ENCODE data around the gene FCN2.

The FCN2 gene

DNA sequence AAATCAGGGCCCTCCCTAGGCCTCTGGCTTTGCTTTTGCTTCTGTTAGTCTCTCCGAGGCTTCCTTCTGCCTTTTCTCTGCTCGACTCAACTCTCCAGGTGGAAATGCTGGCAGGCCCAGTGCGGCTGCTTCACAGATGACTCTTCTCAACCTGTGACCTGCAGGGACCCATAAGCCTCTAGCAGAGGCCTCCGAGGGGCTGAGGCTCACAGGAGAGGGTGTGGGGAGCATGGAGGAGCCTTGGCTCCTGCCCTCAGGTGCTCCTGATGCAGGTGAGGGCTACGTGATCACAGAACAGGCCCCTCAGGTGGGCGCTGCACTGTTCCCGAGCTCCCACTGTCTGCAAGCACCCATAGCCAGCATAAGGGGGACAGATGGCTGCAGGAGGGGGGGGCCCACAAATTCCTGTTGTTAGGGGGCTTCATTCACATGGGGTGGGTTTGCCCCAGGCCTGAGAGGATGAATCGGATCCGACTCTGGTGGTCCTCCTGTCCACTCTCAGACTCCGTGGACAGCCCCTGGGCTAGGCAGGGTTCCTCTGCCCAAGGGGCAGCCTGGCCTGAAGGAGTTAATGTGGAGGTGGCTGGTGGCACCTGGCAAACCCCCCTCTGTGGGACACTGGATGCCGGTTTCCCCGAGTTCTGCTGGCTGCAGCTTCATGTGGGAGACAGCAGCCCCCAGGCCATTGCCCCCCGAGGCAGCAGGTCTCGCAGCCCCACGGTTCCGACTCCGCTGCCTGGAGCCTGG is 10.9 kb upstream of the FCN2 start:
- DNase-seq (ENCODE audit: low read depth) = no peak

DNA sequence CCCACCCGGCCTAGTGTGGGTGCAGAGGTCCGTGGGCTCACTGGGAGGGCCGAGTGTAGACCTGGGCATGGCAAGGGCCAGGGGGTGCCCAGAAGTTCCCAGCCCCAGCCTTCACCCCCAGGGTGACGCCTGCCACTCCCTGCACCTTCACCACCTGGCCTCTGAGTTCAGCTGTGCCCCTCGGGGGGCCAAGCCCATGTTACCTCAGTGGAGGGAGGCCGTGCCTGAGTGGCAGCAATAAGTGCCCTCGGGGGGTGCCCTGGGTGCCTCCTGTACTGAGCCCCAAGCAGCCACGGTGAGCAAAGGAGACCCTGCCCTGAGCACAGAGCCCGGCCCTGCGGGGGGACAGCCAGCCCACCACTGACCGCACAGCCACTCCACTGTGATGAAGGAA is 10.3 kb upstream of the FCN2 start:
- DNase-seq (ENCODE audit: low read depth) = no peak

DNA sequence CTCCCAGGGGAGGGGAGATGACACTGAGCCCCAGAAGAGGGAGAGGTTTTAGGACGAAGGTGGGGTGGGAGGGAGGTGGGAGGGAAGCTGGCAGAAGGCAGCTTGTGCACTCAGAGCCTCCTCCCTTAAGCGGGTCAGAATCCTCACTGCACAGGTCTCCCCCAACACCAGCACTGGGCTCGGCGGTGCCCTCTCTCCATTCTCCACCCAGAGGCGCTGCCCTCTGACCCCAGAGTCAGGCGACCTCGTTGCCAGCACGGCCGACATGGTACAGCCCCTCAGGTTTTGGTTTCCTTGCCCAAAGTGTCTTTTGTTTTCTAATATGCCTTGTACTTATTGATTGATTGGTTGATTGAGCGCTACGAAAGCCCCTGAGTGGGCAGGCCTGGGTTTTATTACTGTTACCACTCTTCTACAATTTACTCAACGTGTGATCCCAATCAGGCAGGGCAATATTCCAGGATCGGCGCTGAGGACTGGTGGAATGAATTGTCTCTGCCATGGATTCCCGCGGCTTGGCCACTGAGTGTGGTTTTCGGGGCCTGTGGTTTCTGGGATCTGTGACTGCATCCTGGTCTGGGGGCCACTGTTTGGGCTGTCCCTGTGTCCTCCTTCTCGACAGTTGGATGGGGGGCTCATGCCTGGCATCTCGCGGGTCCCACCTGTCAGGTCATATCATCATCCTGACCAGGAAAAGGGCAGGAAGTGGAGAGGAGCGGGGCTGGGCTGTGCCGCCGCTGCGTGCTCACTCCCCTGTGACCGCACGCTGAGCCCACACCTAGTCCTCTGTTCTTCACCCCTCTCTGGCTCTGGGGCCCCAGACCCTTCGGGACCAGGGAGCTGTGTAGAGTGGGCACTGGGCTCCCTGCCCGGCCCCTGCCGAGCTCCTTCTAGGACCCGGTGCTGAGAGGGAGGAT is 9.6 kb upstream of the FCN2 start:
- no peak for DNase-seq (ENCODE audit: low read depth)

DNA sequence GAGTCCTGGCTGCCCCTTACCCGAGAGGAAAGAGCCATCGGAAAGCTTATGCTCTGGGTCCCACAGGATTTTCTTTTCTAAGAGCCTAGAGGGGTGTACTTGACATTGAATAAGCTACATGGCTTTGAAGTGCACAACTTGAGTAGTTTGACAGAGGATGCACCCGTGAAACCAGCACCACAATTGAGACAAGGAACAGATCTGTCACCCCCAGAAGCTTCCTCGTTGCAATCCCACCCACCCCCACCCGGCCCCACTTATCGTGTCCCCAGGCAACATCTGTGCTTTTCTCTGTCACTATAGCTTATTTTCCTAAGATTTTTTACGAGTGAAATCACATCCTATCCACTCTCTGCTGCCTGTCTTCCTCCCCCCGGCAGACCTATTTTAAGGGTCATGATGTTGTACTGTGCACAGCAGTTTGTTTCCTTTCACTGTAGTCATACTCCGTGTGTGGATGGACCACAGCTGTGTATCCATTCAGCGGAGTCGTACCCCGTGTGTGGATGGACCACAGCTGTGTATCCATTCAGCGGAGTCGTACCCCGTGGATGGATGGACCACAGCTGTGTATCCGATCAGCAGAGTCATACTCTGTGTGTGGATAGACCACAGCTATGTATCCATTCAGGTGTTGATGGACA is 8.8 kb upstream of the FCN2 start:
- no peak for DNase-seq (ENCODE audit: low read depth)

DNA sequence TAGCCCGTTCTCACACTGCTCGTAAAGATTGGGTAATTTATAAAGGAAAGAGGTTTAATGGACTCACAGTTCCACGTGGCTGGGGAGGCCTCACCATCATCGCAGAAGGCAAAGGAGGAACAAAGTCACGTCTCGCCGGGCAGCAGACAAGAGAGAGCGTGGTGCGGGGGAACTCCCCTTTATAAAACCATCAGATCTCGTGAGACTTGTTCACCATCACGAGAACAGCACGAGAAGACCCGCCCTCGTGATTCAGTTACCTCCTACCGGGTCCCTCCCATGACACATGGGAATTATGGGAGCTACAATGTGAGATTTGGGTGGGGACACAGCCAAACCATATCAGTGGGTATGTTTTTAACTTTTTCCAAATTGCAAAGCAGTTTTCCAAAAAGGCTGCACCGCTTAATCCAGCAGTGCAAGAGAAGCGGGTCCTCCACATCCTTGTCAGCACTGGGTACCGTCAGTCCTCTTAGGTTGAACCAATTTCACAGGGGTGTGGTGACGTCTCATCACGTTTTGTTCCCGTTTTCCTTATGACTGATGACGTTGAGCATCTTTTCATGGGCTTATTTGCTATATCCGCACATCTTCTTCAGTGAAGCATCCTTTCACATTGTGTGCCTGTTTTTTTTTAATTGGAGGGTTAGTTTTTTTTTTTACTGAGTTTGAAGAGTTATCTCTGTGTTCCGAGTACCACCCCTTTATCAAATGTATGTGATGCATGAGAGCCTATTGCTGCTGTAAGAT is 8.0 kb upstream of the FCN2 start:
- no peak for DNase-seq (ENCODE audit: low read depth)

DNA sequence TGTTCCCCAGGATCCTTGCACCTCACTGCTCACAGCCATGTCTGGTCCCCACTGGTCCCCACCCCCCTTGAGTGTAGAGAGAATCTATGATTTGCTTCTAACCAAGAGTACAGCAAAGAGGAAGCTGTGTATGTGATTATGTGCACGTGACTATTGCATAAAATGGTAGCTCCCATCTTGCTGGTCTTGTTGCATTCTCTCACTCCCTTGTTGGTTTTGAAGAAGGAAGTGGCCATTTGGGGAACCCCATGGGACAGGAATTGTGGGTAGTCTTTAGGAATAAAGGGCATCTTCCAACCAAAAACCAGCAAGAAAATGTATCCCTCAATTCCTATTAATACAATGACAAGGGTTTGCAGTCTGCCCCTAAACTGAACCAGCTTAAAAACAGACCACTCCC is 5.2 kb upstream of the FCN2 start:
- no peak for DNase-seq (ENCODE audit: low read depth)

DNA sequence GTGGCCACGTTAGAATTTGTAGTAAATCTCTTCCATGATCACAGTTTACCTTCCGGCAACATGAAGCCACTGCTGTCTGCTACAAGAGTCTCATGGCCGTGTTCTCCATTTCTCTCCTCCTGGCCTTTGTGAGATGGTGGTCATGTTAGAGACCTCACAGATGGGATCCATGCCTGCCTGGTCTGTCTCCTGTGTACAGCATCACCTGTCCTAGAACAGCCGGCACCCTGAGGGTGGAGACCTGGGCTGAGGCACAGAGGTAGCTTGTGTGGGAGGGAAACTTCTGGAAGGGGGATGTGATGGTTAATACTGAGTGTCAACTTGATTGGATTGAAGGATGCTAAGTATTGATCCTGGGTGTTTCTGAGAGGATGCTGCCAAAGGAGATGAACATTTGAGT is 3.1 kb upstream of the FCN2 start:
- DNase-seq (ENCODE audit: low read depth) = no peak

DNA sequence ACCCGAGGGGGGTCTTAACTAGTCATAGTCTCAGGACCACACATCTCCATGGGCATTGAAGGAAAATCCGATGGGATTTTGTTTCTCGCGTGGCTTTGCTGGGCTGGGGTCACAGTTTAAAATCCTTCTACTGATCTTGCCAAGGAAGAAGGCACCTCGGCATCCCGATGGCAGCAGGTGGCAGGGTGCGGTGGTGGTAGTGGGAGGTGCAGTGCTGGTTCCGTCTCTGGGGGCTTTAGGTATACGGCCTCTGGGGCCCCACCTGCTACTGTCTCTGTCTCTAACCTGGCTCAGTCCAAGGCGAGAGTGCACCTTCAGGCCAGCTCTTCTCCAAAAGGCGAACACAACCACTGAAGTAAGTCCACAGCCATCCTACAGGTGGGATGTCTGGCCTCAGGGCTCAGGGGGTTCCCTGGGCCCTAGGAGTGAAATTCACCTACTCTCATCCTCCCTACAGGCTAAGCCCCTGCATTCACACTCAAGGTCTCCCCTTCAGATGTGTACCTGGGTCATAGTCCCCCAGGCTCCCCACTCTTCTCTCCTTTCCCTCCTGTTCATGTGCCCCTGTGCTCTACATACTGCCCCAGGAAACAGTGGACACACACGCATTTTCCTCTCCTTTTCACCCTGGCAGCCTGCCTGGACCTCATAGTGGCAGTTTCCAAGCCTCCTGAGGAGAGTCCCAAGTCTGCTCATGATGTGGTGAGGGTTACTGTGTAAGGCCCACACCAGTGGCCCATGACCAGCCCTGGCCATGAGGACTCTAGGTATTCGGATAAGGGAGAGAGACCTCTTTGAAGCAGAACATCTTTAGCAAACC is 736 bp upstream of the FCN2 start:
- no peak for DNase-seq (ENCODE audit: low read depth)

DNA sequence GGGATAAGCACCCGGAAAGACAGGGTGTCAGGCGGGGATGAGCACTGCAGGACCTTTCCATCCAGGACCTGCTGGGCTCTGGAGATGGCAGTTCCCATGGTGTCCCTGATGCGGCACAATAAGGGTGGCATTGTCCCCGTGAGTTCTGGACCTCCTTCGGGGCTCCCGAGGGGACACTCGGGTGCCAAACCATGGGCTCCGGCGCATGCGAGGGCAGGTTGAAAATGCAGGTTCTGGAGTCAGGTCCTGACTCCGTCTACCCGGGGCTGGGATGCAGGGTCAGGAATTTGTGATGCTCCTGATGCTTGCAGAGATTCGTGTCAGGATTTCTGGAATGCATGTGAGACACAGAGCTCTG is 682 bp downstream of the FCN2 start:
- no peak for DNase-seq (ENCODE audit: low read depth)

DNA sequence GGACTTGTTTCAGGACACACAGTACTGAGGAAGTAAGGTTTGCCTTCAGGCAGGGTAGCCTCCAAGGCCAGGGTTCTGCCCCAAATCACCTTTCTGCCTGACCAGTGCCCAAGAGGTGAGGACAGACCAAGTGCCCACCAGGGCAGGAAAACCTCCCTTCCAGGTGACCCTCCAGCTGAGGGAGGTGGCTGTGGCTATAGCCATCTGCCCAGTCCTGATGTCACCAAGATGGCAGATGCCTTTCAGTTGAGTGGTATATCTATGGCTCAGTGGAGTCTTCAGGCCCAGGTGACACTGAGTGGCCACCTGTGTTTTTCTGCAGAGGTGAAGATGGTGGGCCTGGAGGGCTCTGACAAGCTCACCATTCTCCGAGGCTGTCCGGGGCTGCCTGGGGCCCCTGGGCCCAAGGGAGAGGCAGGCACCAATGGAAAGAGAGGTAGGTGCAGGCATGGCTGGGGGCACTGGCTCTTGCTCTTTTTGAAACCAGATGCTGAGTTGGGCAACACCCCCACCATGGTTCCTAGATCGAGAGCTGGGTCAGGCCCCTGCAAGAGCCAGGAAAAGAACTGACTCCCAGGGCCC is 1.7 kb downstream of the FCN2 start:
- no peak for DNase-seq (ENCODE audit: low read depth)

DNA sequence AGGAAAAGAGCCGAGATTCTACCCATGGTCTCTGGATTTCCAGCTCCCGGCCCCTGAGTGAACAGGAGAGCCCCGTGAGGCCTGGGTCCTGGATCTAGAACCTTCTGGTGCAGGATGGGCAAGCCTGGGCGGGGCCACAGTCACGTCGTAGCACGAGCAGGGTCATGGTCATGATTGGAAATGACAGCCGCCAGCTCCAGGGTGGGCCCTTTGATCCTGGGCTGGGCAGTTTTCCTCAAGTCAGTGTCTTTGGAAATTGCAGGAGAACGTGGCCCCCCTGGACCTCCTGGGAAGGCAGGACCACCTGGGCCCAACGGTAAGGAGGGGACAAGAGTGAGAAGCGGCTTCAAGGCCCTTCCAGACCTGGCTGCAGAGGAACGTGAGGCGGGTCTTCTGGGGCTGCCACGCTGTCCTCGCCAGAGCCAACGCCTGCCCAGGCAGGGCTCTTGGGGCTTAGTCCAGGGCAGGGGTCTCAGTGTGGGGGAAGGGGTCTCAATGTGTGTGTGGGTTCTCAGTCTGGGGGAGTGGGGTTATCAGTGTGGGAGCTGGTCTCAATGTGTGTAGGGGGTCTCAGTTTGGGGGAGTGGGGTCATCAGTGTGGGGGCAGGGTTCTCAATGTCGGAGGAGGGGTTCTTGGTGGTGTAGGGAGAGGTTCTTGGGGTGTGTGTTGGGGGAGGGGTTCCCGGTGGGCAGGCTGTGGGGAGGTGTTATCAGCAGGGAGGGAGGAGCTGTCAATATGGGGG is 2.6 kb downstream of the FCN2 start:
- no peak for DNase-seq (ENCODE audit: low read depth)

DNA sequence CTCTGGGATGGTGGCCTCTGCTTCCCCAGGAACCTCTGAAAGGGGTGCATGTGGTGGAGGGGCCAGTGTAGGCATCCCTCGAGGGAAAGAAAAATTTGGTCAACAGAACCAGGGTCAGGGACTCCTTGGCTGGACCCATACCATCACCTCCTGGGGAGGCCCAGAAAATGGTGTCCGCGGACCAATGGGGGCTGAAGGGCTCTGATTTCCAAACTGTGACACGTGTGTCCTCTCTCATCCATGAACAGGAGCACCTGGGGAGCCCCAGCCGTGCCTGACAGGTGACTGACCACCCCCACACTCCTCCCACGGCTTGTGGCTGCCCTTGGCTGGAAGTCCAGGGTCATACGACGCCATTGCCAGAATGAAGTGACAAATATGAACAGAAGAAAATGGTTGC is 3.9 kb downstream of the FCN2 start:
- no peak for DNase-seq (ENCODE audit: low read depth)

DNA sequence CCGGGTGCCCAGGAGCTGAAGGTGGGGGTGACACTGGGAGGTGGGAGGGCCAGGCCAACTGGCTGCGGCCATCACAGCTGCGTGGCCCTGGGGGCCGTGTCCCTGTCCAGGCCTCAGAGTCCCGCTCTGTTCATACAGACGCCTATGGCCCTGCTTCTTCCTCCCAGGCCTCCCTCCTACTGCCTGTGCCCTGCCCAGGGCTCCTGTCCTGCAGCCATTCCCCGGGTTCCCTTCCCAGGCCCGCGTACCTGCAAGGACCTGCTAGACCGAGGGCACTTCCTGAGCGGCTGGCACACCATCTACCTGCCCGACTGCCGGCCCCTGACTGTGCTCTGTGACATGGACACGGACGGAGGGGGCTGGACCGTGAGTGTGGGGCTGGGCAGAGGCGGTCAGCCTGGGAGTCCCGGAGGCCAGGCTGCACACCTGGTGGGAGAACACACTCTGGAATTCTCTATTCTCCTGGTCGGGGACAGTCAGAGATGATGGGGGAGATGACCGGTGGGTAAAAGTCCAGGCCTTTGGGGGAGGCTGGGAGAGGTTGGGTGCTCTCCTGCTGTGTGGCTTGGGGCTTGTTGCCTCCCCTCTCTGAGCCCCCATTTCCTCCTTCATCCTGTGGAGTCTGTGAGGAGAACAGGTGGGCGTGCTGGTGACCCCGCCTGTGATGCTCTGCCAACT is 4.5 kb downstream of the FCN2 start:
- DNase-seq (ENCODE audit: low read depth) = no peak

DNA sequence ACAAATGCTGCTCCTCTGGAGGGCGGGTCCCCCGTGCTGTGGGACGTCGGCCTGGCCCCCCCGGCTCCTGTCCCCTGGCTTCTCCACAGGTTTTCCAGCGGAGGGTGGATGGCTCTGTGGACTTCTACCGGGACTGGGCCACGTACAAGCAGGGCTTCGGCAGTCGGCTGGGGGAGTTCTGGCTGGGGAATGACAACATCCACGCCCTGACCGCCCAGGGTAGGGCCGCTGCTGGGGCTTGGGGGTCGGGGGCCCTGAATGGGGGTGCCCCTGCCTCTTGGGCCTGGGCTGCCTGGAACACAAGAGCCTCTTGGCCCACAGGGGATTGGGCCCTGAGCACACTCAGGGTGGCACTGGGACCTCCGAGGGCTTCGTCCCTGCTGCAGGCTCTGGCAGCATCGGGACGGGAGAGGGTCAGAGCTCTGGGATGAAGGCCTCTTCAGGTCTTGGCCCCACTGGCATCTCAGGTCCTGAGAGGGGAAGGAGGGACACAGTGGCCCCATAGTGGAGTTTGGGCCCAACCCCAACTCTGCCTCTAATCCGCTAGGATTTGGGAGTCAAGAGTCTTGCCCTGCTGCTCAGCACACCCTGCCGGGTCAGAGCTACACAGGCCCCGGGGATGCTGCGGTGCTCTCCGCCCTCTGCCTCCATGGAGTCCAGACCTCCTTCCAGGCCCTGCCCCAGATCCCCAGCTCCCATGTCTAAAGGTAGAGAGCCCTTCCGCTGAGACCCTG is 5.2 kb downstream of the FCN2 start:
- DNase-seq (ENCODE audit: low read depth) = no peak

DNA sequence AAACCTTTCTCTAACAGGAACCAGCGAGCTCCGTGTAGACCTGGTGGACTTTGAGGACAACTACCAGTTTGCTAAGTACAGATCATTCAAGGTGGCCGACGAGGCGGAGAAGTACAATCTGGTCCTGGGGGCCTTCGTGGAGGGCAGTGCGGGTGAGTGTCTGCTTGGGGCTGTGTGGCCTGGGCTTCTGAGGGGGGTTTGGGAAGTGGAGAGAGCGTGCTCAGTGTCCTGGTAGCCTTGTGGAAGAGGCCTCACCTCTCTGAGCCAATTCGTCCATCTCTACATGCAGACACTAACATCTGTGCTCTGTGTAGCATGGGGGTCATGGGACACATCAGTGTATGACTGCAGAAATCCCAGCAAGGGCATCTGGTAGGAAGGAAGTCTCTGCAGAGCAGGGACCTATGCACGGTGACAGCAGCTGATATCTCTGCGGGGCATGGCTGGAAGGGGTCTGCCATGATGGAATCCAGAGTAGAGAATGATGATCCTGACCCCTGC is 5.9 kb downstream of the FCN2 start:
- DNase-seq (ENCODE audit: low read depth) = no peak

DNA sequence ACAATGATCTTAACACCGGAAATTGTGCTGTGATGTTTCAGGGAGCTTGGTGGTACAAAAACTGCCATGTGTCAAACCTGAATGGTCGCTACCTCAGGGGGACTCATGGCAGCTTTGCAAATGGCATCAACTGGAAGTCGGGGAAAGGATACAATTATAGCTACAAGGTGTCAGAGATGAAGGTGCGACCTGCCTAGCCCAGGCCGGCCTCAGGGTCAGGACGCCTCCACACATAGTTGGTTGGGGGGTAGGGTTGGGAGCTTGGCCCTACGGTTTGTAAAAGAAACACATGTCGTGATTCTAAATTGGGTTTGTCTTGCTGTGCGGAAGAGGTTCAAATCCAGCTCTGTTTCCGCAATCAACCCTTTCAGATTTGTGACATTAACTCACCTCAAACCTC is 6.6 kb downstream of the FCN2 start:
- DNase-seq (ENCODE audit: low read depth) = no peak

DNA sequence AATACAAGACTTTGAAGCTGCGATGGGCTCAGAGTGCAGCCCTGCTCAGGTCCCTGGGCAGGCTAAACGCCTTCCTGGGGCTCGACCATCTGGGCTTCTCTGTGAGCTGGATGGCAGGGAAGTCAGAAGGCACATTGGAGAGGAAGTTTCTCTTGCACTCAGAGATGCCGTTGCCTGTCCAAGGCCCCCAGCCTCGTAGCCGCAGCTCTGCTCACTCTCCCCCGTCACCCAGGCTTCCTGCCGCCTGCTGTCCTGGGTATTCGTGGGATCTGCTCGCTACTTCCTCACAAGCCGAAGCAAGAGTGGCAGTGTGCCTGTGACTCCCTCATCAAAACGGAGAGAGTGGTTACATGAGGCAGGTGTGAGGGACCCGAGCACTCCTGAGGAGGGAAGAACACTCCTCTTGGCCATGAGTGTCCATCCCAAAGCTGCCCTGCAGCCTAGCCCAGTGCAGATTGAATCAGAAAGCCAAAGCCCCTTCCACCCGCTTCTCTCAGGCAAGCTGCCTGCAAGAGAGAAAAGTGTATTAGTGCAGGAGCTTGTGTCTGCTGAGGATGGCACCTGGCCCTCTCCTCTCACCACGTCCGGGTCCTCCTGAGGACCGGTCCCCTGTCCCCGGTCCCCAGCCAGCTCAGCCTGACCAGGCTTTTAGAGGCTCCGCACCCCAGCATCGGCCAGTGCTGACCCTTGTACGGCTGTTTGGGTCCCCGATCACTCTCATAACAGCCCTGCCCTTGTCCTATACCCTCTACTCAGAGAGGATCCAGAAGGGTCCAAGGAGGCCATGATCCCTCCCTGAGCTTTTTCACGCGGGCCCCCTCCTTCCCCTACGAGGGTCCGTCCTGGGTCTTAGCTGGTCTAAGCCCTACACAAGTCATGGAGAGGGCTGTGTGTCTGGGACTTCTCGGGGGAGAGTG is 7.3 kb downstream of the FCN2 start:
- no peak for DNase-seq (ENCODE audit: low read depth)

Measured in fibroblast of the conjunctiva (primary cell).